ENCODE measurements around the gene RTTN.

Gene RTTN

GRCh38 chr18:69985239-69985638 lies 220.2 kb downstream of the RTTN start:
- no peak overlapping the region for H3K4me2 ChIP-seq (ENCODE audit: low read depth, low read length, poor library complexity, severe bottlenecking)
- no peak overlapping the region for H3K9ac ChIP-seq (ENCODE audit: low read length)
- no peaks in the 10 kb centered on the region for H3K9me3 ChIP-seq (ENCODE audit: insufficient read depth, low read length)
- no peak overlapping the region for H3K27ac ChIP-seq (ENCODE audit: low read depth, low read length)
- H3K79me2 ChIP-seq (ENCODE audit: insufficient read depth, low read length) = no peaks in the 10 kb centered on the region
- no peaks in the 10 kb centered on the region for H3K27me3 ChIP-seq (ENCODE audit: low read length)
- no peak overlapping the region for H2AFZ ChIP-seq (ENCODE audit: low read depth, low read length, severe bottlenecking)
- H3K4me3 ChIP-seq (ENCODE audit: insufficient read depth, low read length, poor library complexity, severe bottlenecking) = no peak overlapping the region
- H3K9me2 ChIP-seq (replicated peaks; ENCODE audit: insufficient read depth, low read length) = no peaks in the 10 kb centered on the region
- H3F3A ChIP-seq (ENCODE audit: insufficient read depth) = no peaks in the 10 kb centered on the region
- no peaks in the 10 kb centered on the region for H4K20me1 ChIP-seq (ENCODE audit: low read depth, low read length)
- peaks cover 9% of the 10 kb centered on the region for H3K36me3 ChIP-seq (ENCODE audit: low read length)
- no peak for TF ChIP-seq CTCF (IDR thresholded peaks at IDR 0.05; ENCODE audit: insufficient read depth, low read length, poor library complexity, severe bottlenecking)
- no peak for TF ChIP-seq EZH2phosphoT487 (conservative IDR thresholded peaks at IDR 0.05; ENCODE audit: low read length)

- H4K20me1 ChIP-seq (ENCODE audit: low read depth, low read length) = no peaks in the 10 kb centered on the region
- no peak overlapping the region for H3K4me3 ChIP-seq (ENCODE audit: insufficient read depth, low read length, poor library complexity, severe bottlenecking)
- no peaks in the 10 kb centered on the region for H3K9me2 ChIP-seq (replicated peaks; ENCODE audit: insufficient read depth, low read length)
- H3K4me2 ChIP-seq (ENCODE audit: low read depth, low read length, poor library complexity, severe bottlenecking) = no peak overlapping the region
- no peaks in the 10 kb centered on the region for H3K27me3 ChIP-seq (ENCODE audit: low read length)
- H3K9me3 ChIP-seq (ENCODE audit: insufficient read depth, low read length) = no peaks in the 10 kb centered on the region
- no peak for TF ChIP-seq EZH2phosphoT487 (conservative IDR thresholded peaks at IDR 0.05; ENCODE audit: low read length)
- TF ChIP-seq CTCF (IDR thresholded peaks at IDR 0.05; ENCODE audit: insufficient read depth, low read length, poor library complexity, severe bottlenecking) = no peak
- no peaks in the 10 kb centered on the region for H3K36me3 ChIP-seq (ENCODE audit: low read length)
- no peak overlapping the region for H3K27ac ChIP-seq (ENCODE audit: low read depth, low read length)
- H3K9ac ChIP-seq (ENCODE audit: low read length) = no peak overlapping the region
- no peaks in the 10 kb centered on the region for H3F3A ChIP-seq (ENCODE audit: insufficient read depth)
- no peaks in the 10 kb centered on the region for H3K79me2 ChIP-seq (ENCODE audit: insufficient read depth, low read length)
- H2AFZ ChIP-seq (ENCODE audit: low read depth, low read length, severe bottlenecking) = no peak overlapping the region
Measured at GRCh38 chr18:69982417-69982816, 223.1 kb downstream of the RTTN start.

- H3F3A ChIP-seq (ENCODE audit: insufficient read depth) = no peaks in the 10 kb centered on the region
- no peaks in the 10 kb centered on the region for H3K9me3 ChIP-seq (ENCODE audit: insufficient read depth, low read length)
- H3K27me3 ChIP-seq (ENCODE audit: low read length) = no peaks in the 10 kb centered on the region
- no peak for TF ChIP-seq CTCF (IDR thresholded peaks at IDR 0.05; ENCODE audit: insufficient read depth, low read length, poor library complexity, severe bottlenecking)
- no peak for TF ChIP-seq EZH2phosphoT487 (conservative IDR thresholded peaks at IDR 0.05; ENCODE audit: low read length)
- H3K9ac ChIP-seq (ENCODE audit: low read length) = no peak overlapping the region
- H3K9me2 ChIP-seq (replicated peaks; ENCODE audit: insufficient read depth, low read length) = no peaks in the 10 kb centered on the region
- H4K20me1 ChIP-seq (ENCODE audit: low read depth, low read length) = no peaks in the 10 kb centered on the region
- H3K4me3 ChIP-seq (ENCODE audit: insufficient read depth, low read length, poor library complexity, severe bottlenecking) = no peak overlapping the region
- H3K36me3 ChIP-seq (ENCODE audit: low read length) = no peaks in the 10 kb centered on the region
- no peak overlapping the region for H2AFZ ChIP-seq (ENCODE audit: low read depth, low read length, severe bottlenecking)
- no peaks in the 10 kb centered on the region for H3K79me2 ChIP-seq (ENCODE audit: insufficient read depth, low read length)
- H3K4me2 ChIP-seq (ENCODE audit: low read depth, low read length, poor library complexity, severe bottlenecking) = no peak overlapping the region
- H3K27ac ChIP-seq (ENCODE audit: low read depth, low read length) = no peak overlapping the region
Measured at GRCh38 chr18:69981948-69982347, 223.5 kb downstream of the RTTN start.

Data from SU-DHL-6 (cell line).